ENCODE data around the gene OR4N5. TPM values are rescaled to one million over a fixed set of nuclear protein-coding genes. Genes with fewer than 3 reads are reported as not detected.

Gene OR4N5
- total RNA-seq, 1 experiment from 2014 or later: not detected

- Histone ChIP-seq H3K36me3 (replicated peaks; ENCODE audit: control insufficient read depth, insufficient read depth, low read length) (no peaks in the 10 kb centered on the region), H3K4me3 (ENCODE audit: insufficient read depth, low read depth, low read length) (no peak overlapping the region), H3K27me3 (ENCODE audit: control insufficient read depth, insufficient read depth, low read length) (no peaks in the 10 kb centered on the region)
- no peak for DNase-seq
These were observed 38.9 kb downstream of the OR4N5 start for GRCh38 chr14:20177433-20177974.

- DNase-seq: no peak
- Histone ChIP-seq H3K36me3 (replicated peaks; ENCODE audit: control insufficient read depth, insufficient read depth, low read length) (no peaks in the 10 kb centered on the region), H3K4me3 (ENCODE audit: insufficient read depth, low read depth, low read length) (no peak overlapping the region), H3K27me3 (ENCODE audit: control insufficient read depth, insufficient read depth, low read length) (no peaks in the 10 kb centered on the region)
These were observed 40.6 kb downstream of the OR4N5 start for GRCh38 chr14:20179218-20179617.

DNA sequence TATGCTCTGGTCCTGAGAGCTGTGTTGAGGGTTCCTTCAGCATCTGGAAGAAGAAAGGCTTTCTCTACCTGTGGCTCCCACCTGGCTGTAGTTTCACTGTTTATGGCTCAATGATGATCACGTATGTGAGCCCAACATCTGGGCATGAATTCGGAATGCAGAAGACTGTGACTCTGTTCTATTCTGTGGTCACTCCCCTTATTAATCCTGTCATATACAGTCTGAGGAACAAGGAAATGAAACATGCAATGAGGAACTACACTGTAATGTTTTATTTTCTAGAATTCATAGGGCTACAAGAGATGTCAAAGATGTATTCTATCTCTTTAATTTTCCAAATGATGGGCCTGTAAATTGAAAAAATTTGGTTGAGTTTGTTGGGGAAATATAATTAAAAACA is 41.3 kb downstream of the OR4N5 start:
- DNase-seq: no peak
- Histone ChIP-seq H3K36me3 (replicated peaks; ENCODE audit: control insufficient read depth, insufficient read depth, low read length) (no peaks in the 10 kb centered on the region), H3K27me3 (ENCODE audit: control insufficient read depth, insufficient read depth, low read length) (no peaks in the 10 kb centered on the region), H3K4me3 (ENCODE audit: insufficient read depth, low read depth, low read length) (no peak overlapping the region)

DNA sequence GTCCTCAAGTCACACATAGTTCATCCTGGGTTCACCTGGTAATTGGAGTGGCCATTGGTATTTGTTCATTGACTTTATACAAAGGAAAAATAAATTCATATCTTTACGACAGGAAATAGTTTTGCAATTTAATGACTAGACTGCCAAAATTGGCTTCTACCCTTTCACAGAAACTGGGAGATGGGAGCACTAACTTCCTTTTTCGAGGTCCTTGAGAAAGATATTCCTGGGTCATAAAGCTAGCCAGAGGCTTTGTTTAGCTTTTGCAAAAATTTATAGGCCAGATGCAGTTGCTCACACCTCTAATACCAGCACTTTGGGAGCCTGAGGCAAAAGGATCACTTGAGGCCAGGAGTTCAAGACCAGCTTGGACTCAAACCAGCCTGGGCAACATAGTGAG is 41.9 kb downstream of the OR4N5 start:
- Histone ChIP-seq H3K4me3 (ENCODE audit: insufficient read depth, low read depth, low read length) (no peak overlapping the region), H3K36me3 (replicated peaks; ENCODE audit: control insufficient read depth, insufficient read depth, low read length) (no peaks in the 10 kb centered on the region), H3K27me3 (ENCODE audit: control insufficient read depth, insufficient read depth, low read length) (no peaks in the 10 kb centered on the region)
- no peak for DNase-seq

DNA sequence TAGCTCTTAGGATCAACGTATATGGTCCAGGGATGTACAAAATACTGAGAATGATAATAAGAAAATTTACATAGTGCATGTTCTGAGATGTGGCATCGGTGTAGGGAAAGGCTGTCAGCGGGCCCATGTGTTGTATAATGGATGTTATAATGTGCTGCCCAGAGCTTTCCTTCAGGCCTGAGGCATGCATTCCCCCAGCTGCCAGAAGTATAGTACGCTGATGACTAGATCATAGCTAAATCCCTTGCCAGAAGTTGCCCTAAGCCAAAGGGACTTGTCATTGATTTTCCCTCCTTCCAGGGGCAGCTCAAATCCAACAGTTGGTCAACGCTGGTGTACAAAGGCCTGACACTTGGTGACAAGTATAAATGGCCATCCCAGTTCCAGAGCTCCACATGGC is 45.6 kb downstream of the OR4N5 start:
- Histone ChIP-seq H3K36me3 (replicated peaks; ENCODE audit: control insufficient read depth, insufficient read depth, low read length) (no peaks in the 10 kb centered on the region), H3K27me3 (ENCODE audit: control insufficient read depth, insufficient read depth, low read length) (no peaks in the 10 kb centered on the region), H3K4me3 (ENCODE audit: insufficient read depth, low read depth, low read length) (no peak overlapping the region)
- DNase-seq: no peak

- no peaks in the 10 kb centered on the region for H3K27me3 ChIP-seq (ENCODE audit: control insufficient read depth, insufficient read depth, low read length)
- no peaks in the 10 kb centered on the region for H3K36me3 ChIP-seq (replicated peaks; ENCODE audit: control insufficient read depth, insufficient read depth, low read length)
- H3K4me3 ChIP-seq (ENCODE audit: insufficient read depth, low read depth, low read length): no peak within 1 kb of the TSS
- DNase-seq: no peak
These were observed 52.0 kb downstream of the OR4N5 start, which contains the start of gene OR11G2 for GRCh38 chr14:20190596-20190995. TSS of gene OR11G2 (plus strand) at chr14:20190896. CDS start at chr14:20197438, 6,542 bp downstream.

DNA sequence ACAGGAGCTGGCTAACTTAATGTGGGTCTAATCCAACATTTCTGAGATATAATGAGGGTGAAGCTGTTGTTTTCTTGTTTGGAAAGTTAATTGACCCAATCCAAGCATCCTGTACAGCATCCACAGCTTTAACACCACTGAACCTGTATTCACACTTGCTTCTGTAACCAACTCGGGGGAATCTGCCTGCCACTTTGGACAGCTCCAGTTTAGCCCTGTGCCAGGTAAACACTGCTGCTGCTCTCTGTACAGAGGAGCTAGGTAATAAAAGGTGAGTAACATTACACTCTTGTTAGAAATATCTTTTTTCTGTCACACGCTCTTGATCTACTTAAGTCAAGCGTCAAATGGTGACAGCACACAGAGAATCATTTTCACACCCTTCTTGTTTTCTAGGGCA is 52.8 kb downstream of the OR4N5 start:
- Histone ChIP-seq H3K27me3 (ENCODE audit: control insufficient read depth, insufficient read depth, low read length) (no peaks in the 10 kb centered on the region), H3K4me3 (ENCODE audit: insufficient read depth, low read depth, low read length) (no peak overlapping the region), H3K36me3 (replicated peaks; ENCODE audit: control insufficient read depth, insufficient read depth, low read length) (no peaks in the 10 kb centered on the region)
- no peak for DNase-seq

DNA sequence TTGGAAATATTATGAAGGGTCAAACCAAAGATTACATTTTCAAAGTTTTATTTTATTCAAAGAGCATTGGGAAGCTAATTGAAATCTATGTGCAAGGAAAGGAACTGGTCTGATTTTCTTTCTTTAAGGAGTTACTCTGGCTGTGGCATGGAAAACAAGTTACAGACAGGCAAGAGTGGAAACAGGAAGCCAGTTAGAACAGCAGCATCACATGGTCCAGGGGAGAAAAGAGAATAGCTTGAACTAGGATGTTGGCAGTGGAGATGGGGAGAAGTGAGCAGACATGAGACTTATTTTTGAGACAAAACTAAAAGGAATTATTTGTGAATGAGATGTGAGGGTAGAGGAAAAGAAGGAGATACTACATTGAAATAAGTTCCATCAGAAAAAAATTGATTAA is 55.5 kb downstream of the OR4N5 start:
- H3K36me3 ChIP-seq (replicated peaks; ENCODE audit: control insufficient read depth, insufficient read depth, low read length): no peaks in the 10 kb centered on the region
- no peak for DNase-seq
- H3K4me3 ChIP-seq (ENCODE audit: insufficient read depth, low read depth, low read length): no peak overlapping the region
- H3K27me3 ChIP-seq (ENCODE audit: control insufficient read depth, insufficient read depth, low read length): no peaks in the 10 kb centered on the region

Other genes starting within 250 kb of the OR4N5 start
- not detected in 2 replicates for gene OR4K5, start 218.2 kb upstream of the OR4N5 start, total RNA-seq (2014; rRNA removed; shearing (Covaris generic))
- gene OR4K1, start 207.9 kb upstream of the OR4N5 start, total RNA-seq (2014; rRNA removed; shearing (Covaris generic)): not detected in 2 replicates
- not detected in 2 replicates for gene OR4K15, start 163.2 kb upstream of the OR4N5 start, total RNA-seq (2014; rRNA removed; shearing (Covaris generic))
- gene OR4Q2, start 136.7 kb upstream of the OR4N5 start, total RNA-seq (2014; rRNA removed; shearing (Covaris generic)): not detected in 2 replicates
- gene OR4K14, start 119.5 kb upstream of the OR4N5 start, total RNA-seq (2014; rRNA removed; shearing (Covaris generic)): not detected in 2 replicates
- gene OR4K13, start 102.8 kb upstream of the OR4N5 start, total RNA-seq (2014; rRNA removed; shearing (Covaris generic)): not detected in 2 replicates
- not detected in 2 replicates for gene OR4L1, start 78.8 kb upstream of the OR4N5 start, total RNA-seq (2014; rRNA removed; shearing (Covaris generic))
- not detected in 2 replicates for gene OR4K17, start 28.1 kb upstream of the OR4N5 start, total RNA-seq (2014; rRNA removed; shearing (Covaris generic))
- not detected in 2 replicates for gene OR11G2, start 52.1 kb downstream of the OR4N5 start, total RNA-seq (2014; rRNA removed; shearing (Covaris generic))
- not detected in 2 replicates for gene OR11H6, start 84.9 kb downstream of the OR4N5 start, total RNA-seq (2014; rRNA removed; shearing (Covaris generic))
- gene OR11H7, start 90.2 kb downstream of the OR4N5 start, total RNA-seq (2014; rRNA removed; shearing (Covaris generic)): not detected in 2 replicates
- not detected in 2 replicates for gene OR11H4, start 100.5 kb downstream of the OR4N5 start, total RNA-seq (2014; rRNA removed; shearing (Covaris generic))
- 13.4 and 15.3 TPM in 2 replicates for gene TTC5, start 167.1 kb downstream of the OR4N5 start, total RNA-seq (2014; rRNA removed; shearing (Covaris generic))
- 174 and 295 TPM in 2 replicates for gene CCNB1IP1, start 194.5 kb downstream of the OR4N5 start, total RNA-seq (2014; rRNA removed; shearing (Covaris generic))
- 26.5 and 31.6 TPM in 2 replicates for gene PARP2, start 204.8 kb downstream of the OR4N5 start, total RNA-seq (2014; rRNA removed; shearing (Covaris generic))